CD14-positive monocyte (primary cell): ENCODE results near the gene NRP2. TPM values are rescaled to one million over a fixed set of nuclear protein-coding genes. Genes with fewer than 3 reads are reported as not detected.

Experiments
- DNase-seq, 3 donors: peaks; one replicate each; pipeline ENCODE4 v3.0.0-alpha.2; 2011 to 2022
- H2AFZ ChIP-seq: 2 replicates; pipeline ENCODE4 v1.6.0; 2012; ENCODE audit warnings: mild to moderate bottlenecking, low read depth, low read length, inconsistent platforms; ENCODE audit not compliant: insufficient read depth, poor library complexity, severe bottlenecking
- H3K27ac ChIP-seq, 2 donors: 1 replicate in 1 of 2; 2 replicates in 1 of 2; pipeline ENCODE4 v1.5.1; 2012 to 2013; ENCODE audit warnings: low read length in 2 of 2, control low read depth in 1 of 2, inconsistent platforms in 1 of 2, low read depth in 1 of 2, mild to moderate bottlenecking in 1 of 2
- H3K27me3 ChIP-seq, 2 donors: one replicate each; pipeline versions ENCODE4 v1.6.0 to v1.6.1; 2011 to 2013; ENCODE audit warnings: low read length in 2 of 2; ENCODE audit not compliant: control insufficient read depth in 2 of 2, insufficient read depth in 2 of 2
- H3K36me3 ChIP-seq, 2 donors: replicated peaks in 1 of 2; 1 replicate in 1 of 2; 2 replicates in 1 of 2; pipeline versions ENCODE4 v1.5.1 to v1.6.1; 2012 to 2013; ENCODE audit warnings: low read length in 2 of 2, control low read depth in 1 of 2, inconsistent platforms in 1 of 2, mild to moderate bottlenecking in 1 of 2; ENCODE audit not compliant: insufficient read depth in 2 of 2, control insufficient read depth in 1 of 2
- H3K4me1 ChIP-seq, 2 donors: 1 replicate in 1 of 2; 2 replicates in 1 of 2; pipeline versions ENCODE4 v1.5.1 to v1.6.1; 2012 to 2013; ENCODE audit warnings: low read length in 2 of 2, control low read depth in 1 of 2, inconsistent platforms in 1 of 2, mild to moderate bottlenecking in 1 of 2, moderate library complexity in 1 of 2; ENCODE audit not compliant: insufficient read depth in 2 of 2, control insufficient read depth in 1 of 2
- H3K4me2 ChIP-seq: replicated peaks from 2 replicates; pipeline ENCODE3; 2012; ENCODE audit warnings: low read length, moderate library complexity, mild to moderate bottlenecking; ENCODE audit not compliant: poor library complexity, severe bottlenecking; ENCODE audit errors: extremely low read depth
- H3K4me3 ChIP-seq, 3 experiments: fragments of 200-600 bp in 1 of 3; sonication (generic) in 1 of 3; replicated peaks in 1 of 3; 1 replicate in 2 of 3; 2 replicates in 1 of 3; pipeline ENCODE4 v1.5.1; 2011 to 2013; ENCODE audit warnings: low read length in 3 of 3, mild to moderate bottlenecking in 3 of 3, control low read depth in 2 of 3, low read depth in 2 of 3, inconsistent platforms in 1 of 3, moderate library complexity in 1 of 3
- H3K79me2 ChIP-seq: 2 replicates; pipeline ENCODE4 v1.6.0; 2012; ENCODE audit warnings: mild to moderate bottlenecking, control low read depth, inconsistent platforms, low read length, moderate library complexity; ENCODE audit not compliant: insufficient read depth
- H3K9ac ChIP-seq: 2 replicates; pipeline ENCODE4 v1.6.0; 2017; ENCODE audit warnings: low read length, mild to moderate bottlenecking; ENCODE audit not compliant: insufficient read depth, poor library complexity, severe bottlenecking
- H3K9me3 ChIP-seq, 2 donors: replicated peaks in 1 of 2; 1 replicate in 1 of 2; 2 replicates in 1 of 2; pipeline versions ENCODE4 v1.5.1 to v1.6.1; 2012 to 2013; ENCODE audit warnings: low read length in 2 of 2, control low read depth in 1 of 2; ENCODE audit not compliant: control insufficient read depth in 1 of 2, insufficient read depth in 1 of 2
- H4K20me1 ChIP-seq: 2 replicates; pipeline ENCODE4 v1.6.0; 2012; ENCODE audit warnings: mild to moderate bottlenecking, low read length, control low read depth, moderate library complexity; ENCODE audit not compliant: insufficient read depth
- H3K27ac Mint-ChIP-seq, 7 donors: one replicate each; pipeline ENCODE4 v1.8.0; 2020; ENCODE audit warnings: mild to moderate bottlenecking in 7 of 7, mixed read lengths in 7 of 7, moderate library complexity in 6 of 7, inconsistent platforms in 2 of 7
- H3K27me3 Mint-ChIP-seq, 3 donors: one replicate each; pipeline ENCODE4 v1.8.0; 2021 to 2022; ENCODE audit warnings: low read depth in 3 of 3, mild to moderate bottlenecking in 3 of 3, mixed read lengths in 3 of 3, moderate library complexity in 3 of 3, inconsistent platforms in 1 of 3
- H3K36me3 Mint-ChIP-seq, 2 donors: one replicate each; pipeline ENCODE4 v1.8.0; 2020; ENCODE audit warnings: mixed read lengths in 2 of 2, inconsistent platforms in 1 of 2, mild to moderate bottlenecking in 1 of 2
- H3K4me1 Mint-ChIP-seq: one replicate; pipeline ENCODE4 v1.8.0; 2020; ENCODE audit warnings: mild to moderate bottlenecking, mixed read lengths
- H3K4me3 Mint-ChIP-seq, 2 donors: one replicate each; pipeline ENCODE4 v1.8.0; 2020; ENCODE audit warnings: mild to moderate bottlenecking in 2 of 2, mixed read lengths in 2 of 2, moderate library complexity in 1 of 2
- H3K9me3 Mint-ChIP-seq, 7 donors: one replicate each; pipeline ENCODE4 v1.8.0; 2020 to 2022; ENCODE audit warnings: mixed read lengths in 7 of 7, mild to moderate bottlenecking in 6 of 7, moderate library complexity in 6 of 7, inconsistent platforms in 2 of 7
- CTCF ChIP-seq: fragments of 200-600 bp; IDR thresholded peaks from one replicate; pipeline ENCODE4 v1.8.0; 2022; ENCODE audit warnings: antibody characterized with exemption, mild to moderate bottlenecking
- WGBS: methylation state at CpG from one replicate; pipeline ENCODE4 v1.1.5; 2013; ENCODE audit warnings: missing lambda C conversion rate; ENCODE audit not compliant: insufficient coverage; 5-methylcytosine and 5-hydroxymethylcytosine counted together
- intact Hi-C, 2 donors: fragments of 100-400 bp; cut with micrococcal nuclease; formaldehyde crosslinking; loops; one replicate each; pipeline versions ENCODE4 v1.15.0 to v1.15.1; 2023
- polyA plus RNA-seq, 3 donors: library from polyadenylated mRNA; depleted of rRNA in 1 of 3; unstranded in 2 of 3; stranded (reverse) in 1 of 3; fragments of 300-500 nt in 2 of 3; fragments of >200 nt in 1 of 3; fragmentation: Illumina TruSeq in 2 of 3; gene quantifications; 1 replicate in 2 of 3; 2 replicates in 1 of 3; pipeline ENCODE4 v1.2.3, GENCODE V29; 2012 to 2021

Gene NRP2
- polyA plus RNA-seq, 3 donors = 0.97 to 3.3 (median 1.6) TPM

- Histone ChIP-seq H3K79me2 (no peaks in the 10 kb centered on the region), H4K20me1 (no peaks in the 10 kb centered on the region), H3K9ac (no peak overlapping the region), H2AFZ (no peak overlapping the region), H3K4me1 (no peaks in the 10 kb centered on the region), H3K27me3 (peaks cover 0 to 4% of the 10 kb centered on the region in 2 donors), H3K4me2 (no peak overlapping the region), H3K27ac (no peak overlapping the region), H3K4me3 (no peak overlapping the region), H3K9me3 (no peaks in the 10 kb centered on the region), H3K36me3 (no peaks in the 10 kb centered on the region)
- Mint-ChIP-seq H3K4me1 (no peaks in the 10 kb centered on the region), H3K27ac (no peak overlapping the region), H3K27me3 (peaks cover 4 to 10% (median 9%) of the 10 kb centered on the region in 3 donors), H3K9me3 (peaks cover 0 to 2% (median 0%) of the 10 kb centered on the region in 7 donors), H3K4me3 (peak overlapping the region in 1 of 2 donors; percentile 7), H3K36me3 (no peaks in the 10 kb centered on the region)
- 84% methylated on average over 5 of the region's 6 CpGs for WGBS
- DNase-seq = no peak
- no peak for TF ChIP-seq CTCF
- intact Hi-C loops = no loop called here
Measured at GRCh38 chr2:205655779-205656456, 26.4 kb upstream of the NRP2 start.

- Histone ChIP-seq H3K27ac (no peak overlapping the region), H3K9me3 (no peaks in the 10 kb centered on the region), H3K27me3 (peaks cover 0 to 4% of the 10 kb centered on the region in 2 donors), H3K79me2 (no peaks in the 10 kb centered on the region), H3K36me3 (no peaks in the 10 kb centered on the region), H3K9ac (no peak overlapping the region), H3K4me1 (no peaks in the 10 kb centered on the region), H3K4me2 (no peak overlapping the region), H3K4me3 (no peak overlapping the region), H4K20me1 (no peaks in the 10 kb centered on the region), H2AFZ (no peak overlapping the region)
- Mint-ChIP-seq H3K9me3 (peaks cover 0 to 2% (median 0%) of the 10 kb centered on the region in 7 donors), H3K27me3 (peaks cover 5 to 10% (median 10%) of the 10 kb centered on the region in 3 donors), H3K36me3 (no peaks in the 10 kb centered on the region), H3K27ac (no peak overlapping the region), H3K4me3 (peak overlapping the region in 1 of 2 donors; percentile 7), H3K4me1 (no peaks in the 10 kb centered on the region)
- intact Hi-C loops = no loop called here
- DNase-seq = no peak
- WGBS = no CpG with 5 or more reads among the region's 7 CpGs
- no peak for TF ChIP-seq CTCF
Measured at GRCh38 chr2:205656461-205656860, 25.8 kb upstream of the NRP2 start.
